ENCODE data around the gene PTGS2. TPM values are rescaled to one million over a fixed set of nuclear protein-coding genes. Genes with fewer than 3 reads are reported as not detected.

The PTGS2 gene
- total RNA-seq, 1 donor from 2014 or later = 11.5 TPM

GRCh38 chr1:186636786-186637185 lies 43.4 kb downstream of the PTGS2 start:
- DNase-seq (ENCODE audit: extremely low spot score in 2 of 2) = no peak
- TF ChIP-seq POLR2A (IDR thresholded peaks at IDR 0.05) = no peak
- TF ChIP-seq, protein P1, sequence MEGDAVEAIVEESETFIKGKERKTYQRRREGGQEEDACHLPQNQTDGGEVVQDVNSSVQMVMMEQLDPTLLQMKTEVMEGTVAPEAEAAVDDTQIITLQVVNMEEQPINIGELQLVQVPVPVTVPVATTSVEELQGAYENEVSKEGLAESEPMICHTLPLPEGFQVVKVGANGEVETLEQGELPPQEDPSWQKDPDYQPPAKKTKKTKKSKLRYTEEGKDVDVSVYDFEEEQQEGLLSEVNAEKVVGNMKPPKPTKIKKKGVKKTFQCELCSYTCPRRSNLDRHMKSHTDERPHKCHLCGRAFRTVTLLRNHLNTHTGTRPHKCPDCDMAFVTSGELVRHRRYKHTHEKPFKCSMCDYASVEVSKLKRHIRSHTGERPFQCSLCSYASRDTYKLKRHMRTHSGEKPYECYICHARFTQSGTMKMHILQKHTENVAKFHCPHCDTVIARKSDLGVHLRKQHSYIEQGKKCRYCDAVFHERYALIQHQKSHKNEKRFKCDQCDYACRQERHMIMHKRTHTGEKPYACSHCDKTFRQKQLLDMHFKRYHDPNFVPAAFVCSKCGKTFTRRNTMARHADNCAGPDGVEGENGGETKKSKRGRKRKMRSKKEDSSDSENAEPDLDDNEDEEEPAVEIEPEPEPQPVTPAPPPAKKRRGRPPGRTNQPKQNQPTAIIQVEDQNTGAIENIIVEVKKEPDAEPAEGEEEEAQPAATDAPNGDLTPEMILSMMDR (IDR thresholded peaks at IDR 0.05) = no peak
- no peak for TF ChIP-seq POLR2AphosphoS5 (IDR thresholded peaks at IDR 0.05; ENCODE audit: insufficient read depth in 1 of 2, low read depth in 1 of 2)
- intact Hi-C loops (cut with DNase I) = no loop called here
- H3K4me3 ChIP-seq = no peak overlapping the region
- no peaks in the 10 kb centered on the region for H3K27me3 ChIP-seq
- H3K9me3 ChIP-seq = no peaks in the 10 kb centered on the region
- no peaks in the 10 kb centered on the region for H3K4me1 ChIP-seq
- H3K27ac ChIP-seq = no peak overlapping the region
- H3K36me3 ChIP-seq = no peaks in the 10 kb centered on the region

- H3K9me3 ChIP-seq = no peaks in the 10 kb centered on the region
- H3K4me1 ChIP-seq = no peaks in the 10 kb centered on the region
- no peak overlapping the region for H3K4me3 ChIP-seq
- no peaks in the 10 kb centered on the region for H3K36me3 ChIP-seq
- H3K27ac ChIP-seq = no peak overlapping the region
- intact Hi-C loops (cut with DNase I) = no loop called here
- no peaks in the 10 kb centered on the region for H3K27me3 ChIP-seq
- TF ChIP-seq POLR2A (IDR thresholded peaks at IDR 0.05) (no peak), POLR2AphosphoS5 (IDR thresholded peaks at IDR 0.05; ENCODE audit: insufficient read depth in 1 of 2, low read depth in 1 of 2) (no peak)
- TF ChIP-seq, protein P1 (IDR thresholded peaks at IDR 0.05) = no peak
- no peak for DNase-seq (ENCODE audit: extremely low spot score in 2 of 2)
Measured at GRCh38 chr1:186634511-186634910, 45.7 kb downstream of the PTGS2 start.

DNA sequence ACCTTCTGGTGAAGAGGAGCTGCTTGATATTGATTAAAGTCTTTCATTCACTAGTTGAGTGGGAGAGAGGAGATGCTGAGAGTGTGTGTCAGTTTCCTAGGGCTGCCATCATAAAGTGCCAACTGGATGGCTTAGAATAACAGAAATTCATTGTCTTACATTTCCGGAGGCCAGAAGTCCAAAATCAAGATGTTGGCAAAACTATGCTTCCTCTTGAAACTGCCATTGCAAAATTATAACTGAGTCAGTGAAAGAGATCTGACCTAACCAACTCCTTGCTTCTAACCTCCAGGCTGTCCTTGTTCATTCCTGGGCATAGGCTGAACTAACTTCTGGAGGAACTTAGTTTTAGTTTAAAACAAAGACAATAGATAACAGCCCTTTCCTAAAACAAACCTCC lies 47.1 kb downstream of the PTGS2 start:
- no peaks in the 10 kb centered on the region for H3K9me3 ChIP-seq
- intact Hi-C loops (cut with DNase I) = no loop called here
- no peak overlapping the region for H3K27ac ChIP-seq
- DNase-seq (ENCODE audit: extremely low spot score in 2 of 2) = no peak
- no peaks in the 10 kb centered on the region for H3K27me3 ChIP-seq
- H3K4me1 ChIP-seq = no peaks in the 10 kb centered on the region
- H3K4me3 ChIP-seq = no peak overlapping the region
- TF ChIP-seq POLR2A (IDR thresholded peaks at IDR 0.05) (no peak), POLR2AphosphoS5 (IDR thresholded peaks at IDR 0.05; ENCODE audit: insufficient read depth in 1 of 2, low read depth in 1 of 2) (no peak)
- TF ChIP-seq, protein P1 (IDR thresholded peaks at IDR 0.05) = no peak
- no peaks in the 10 kb centered on the region for H3K36me3 ChIP-seq

DNA sequence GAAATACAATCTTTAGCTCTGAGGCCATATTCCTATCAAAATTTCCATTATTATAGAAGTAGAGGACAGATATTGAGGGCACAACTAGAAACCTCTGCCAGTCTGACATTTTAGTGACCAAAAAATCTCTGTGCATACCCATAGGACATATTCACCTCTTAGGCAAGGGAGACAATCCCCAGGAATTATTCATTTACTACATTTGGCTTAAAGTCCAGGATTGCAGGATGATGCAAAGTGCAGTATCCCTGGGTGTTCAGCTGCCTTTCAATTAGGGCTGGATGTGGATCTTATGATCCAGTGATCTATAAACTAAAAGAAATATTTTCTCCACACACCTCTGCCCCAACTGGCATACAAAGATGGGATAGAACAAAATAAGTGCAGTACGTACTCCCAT lies 50.9 kb downstream of the PTGS2 start:
- H3K4me1 ChIP-seq = no peaks in the 10 kb centered on the region
- H3K4me3 ChIP-seq = no peak overlapping the region
- TF ChIP-seq POLR2AphosphoS5 (IDR thresholded peaks at IDR 0.05; ENCODE audit: insufficient read depth in 1 of 2, low read depth in 1 of 2) (no peak), POLR2A (IDR thresholded peaks at IDR 0.05) (no peak)
- TF ChIP-seq, protein P1 (IDR thresholded peaks at IDR 0.05) = no peak
- H3K27ac ChIP-seq = no peak overlapping the region
- no peaks in the 10 kb centered on the region for H3K27me3 ChIP-seq
- DNase-seq (ENCODE audit: extremely low spot score in 2 of 2) = no peak
- intact Hi-C loops (cut with DNase I) = no loop called here
- H3K9me3 ChIP-seq = no peaks in the 10 kb centered on the region
- H3K36me3 ChIP-seq = no peaks in the 10 kb centered on the region

DNA sequence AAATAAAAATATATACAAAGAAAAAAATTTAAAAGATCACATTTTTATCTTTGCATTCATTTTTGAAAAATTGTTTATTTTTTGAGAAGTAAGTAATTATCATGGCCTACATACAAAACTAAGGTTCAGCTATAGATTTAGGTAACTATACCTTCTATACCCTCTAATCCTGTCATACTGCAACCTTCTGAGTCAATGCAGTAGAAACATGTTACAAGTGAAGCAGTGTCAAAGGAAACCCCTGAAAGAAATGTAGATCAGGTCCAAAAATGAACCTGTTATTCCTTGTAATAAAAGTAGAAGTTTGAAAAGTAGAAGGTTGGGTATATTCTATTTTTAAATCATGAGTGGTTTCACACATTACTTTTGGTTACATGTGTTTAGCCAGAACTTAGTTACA lies 51.3 kb downstream of the PTGS2 start:
- H3K9me3 ChIP-seq = no peaks in the 10 kb centered on the region
- no peaks in the 10 kb centered on the region for H3K36me3 ChIP-seq
- no peak overlapping the region for H3K27ac ChIP-seq
- no peak for DNase-seq (ENCODE audit: extremely low spot score in 2 of 2)
- intact Hi-C loops (cut with DNase I) = no loop called here
- no peaks in the 10 kb centered on the region for H3K27me3 ChIP-seq
- TF ChIP-seq, protein P1 (IDR thresholded peaks at IDR 0.05) = no peak
- TF ChIP-seq POLR2AphosphoS5 (IDR thresholded peaks at IDR 0.05; ENCODE audit: insufficient read depth in 1 of 2, low read depth in 1 of 2) = no peak
- TF ChIP-seq POLR2A (IDR thresholded peaks at IDR 0.05) = no peak
- no peak overlapping the region for H3K4me3 ChIP-seq
- H3K4me1 ChIP-seq = no peaks in the 10 kb centered on the region

All from vagina (tissue), 2 donors.